Measurements from ENCODE around the gene QPRT. TPM values are rescaled to one million over a fixed set of nuclear protein-coding genes. Genes with fewer than 3 reads are reported as not detected.

The QPRT gene
- total RNA-seq, 2 experiments from 2014 or later: 0.19 to 0.45 TPM

GRCh38 chr16:29668267-29668666 lies 10.7 kb upstream of the QPRT start:
- peaks cover 29% of the 10 kb centered on the region for H3K36me3 ChIP-seq (ENCODE audit: insufficient read depth, low read length)
- TF ChIP-seq, protein P1, sequence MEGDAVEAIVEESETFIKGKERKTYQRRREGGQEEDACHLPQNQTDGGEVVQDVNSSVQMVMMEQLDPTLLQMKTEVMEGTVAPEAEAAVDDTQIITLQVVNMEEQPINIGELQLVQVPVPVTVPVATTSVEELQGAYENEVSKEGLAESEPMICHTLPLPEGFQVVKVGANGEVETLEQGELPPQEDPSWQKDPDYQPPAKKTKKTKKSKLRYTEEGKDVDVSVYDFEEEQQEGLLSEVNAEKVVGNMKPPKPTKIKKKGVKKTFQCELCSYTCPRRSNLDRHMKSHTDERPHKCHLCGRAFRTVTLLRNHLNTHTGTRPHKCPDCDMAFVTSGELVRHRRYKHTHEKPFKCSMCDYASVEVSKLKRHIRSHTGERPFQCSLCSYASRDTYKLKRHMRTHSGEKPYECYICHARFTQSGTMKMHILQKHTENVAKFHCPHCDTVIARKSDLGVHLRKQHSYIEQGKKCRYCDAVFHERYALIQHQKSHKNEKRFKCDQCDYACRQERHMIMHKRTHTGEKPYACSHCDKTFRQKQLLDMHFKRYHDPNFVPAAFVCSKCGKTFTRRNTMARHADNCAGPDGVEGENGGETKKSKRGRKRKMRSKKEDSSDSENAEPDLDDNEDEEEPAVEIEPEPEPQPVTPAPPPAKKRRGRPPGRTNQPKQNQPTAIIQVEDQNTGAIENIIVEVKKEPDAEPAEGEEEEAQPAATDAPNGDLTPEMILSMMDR (IDR thresholded peaks at IDR 0.05): no peak
- no peak for ATAC-seq (ENCODE audit: poor library complexity)
- CTCF ChIA-PET: no interaction called here
- H3K27ac ChIP-seq (ENCODE audit: low read depth in 1 of 2, low read length in 2 of 2): no peak overlapping the region
- H3K27ac Mint-ChIP-seq: peak overlapping the region; percentile 95
- peaks cover 56% of the 10 kb centered on the region for H3K36me3 Mint-ChIP-seq (ENCODE audit: low read depth)
- no peak for DNase-seq
- no peak overlapping the region for H3K4me3 ChIP-seq (ENCODE audit: low read length)
- H3K27me3 ChIP-seq (ENCODE audit: control insufficient read depth in 1 of 2, insufficient read depth in 2 of 2, low read length in 2 of 2): no peaks in the 10 kb centered on the region
- peaks cover 42% of the 10 kb centered on the region for H3K4me1 Mint-ChIP-seq (ENCODE audit: low read depth)
- POLR2A ChIA-PET: no interaction called here
- no peak overlapping the region for H3K4me3 Mint-ChIP-seq
- H3K9me3 Mint-ChIP-seq: no peaks in the 10 kb centered on the region
- intact Hi-C loops (cut with DNase I, micrococcal nuclease): loop anchor here in 1 of 2 experiments (10.0 kb wide), 1 partner anchor 53 kb away; no protein-coding TSS in a partner anchor
- H3K27me3 Mint-ChIP-seq: no peaks in the 10 kb centered on the region
- no peaks in the 10 kb centered on the region for H3K9me3 ChIP-seq (ENCODE audit: control insufficient read depth in 1 of 2, insufficient read depth in 1 of 2, low read length in 2 of 2)
- peaks cover 61% of the 10 kb centered on the region for H3K4me1 ChIP-seq (ENCODE audit: insufficient read depth, low read length)

GRCh38 chr16:29673501-29673900 lies 5.5 kb upstream of the QPRT start:
- Mint-ChIP-seq H3K4me3 (no peak overlapping the region), H3K9me3 (no peaks in the 10 kb centered on the region), H3K27ac (peak overlapping the region; percentile 66), H3K36me3 (ENCODE audit: low read depth) (peaks cover 10% of the 10 kb centered on the region), H3K4me1 (ENCODE audit: low read depth) (peaks cover 9% of the 10 kb centered on the region), H3K27me3 (no peaks in the 10 kb centered on the region)
- Histone ChIP-seq H3K9me3 (ENCODE audit: control insufficient read depth in 1 of 2, insufficient read depth in 1 of 2, low read length in 2 of 2) (no peaks in the 10 kb centered on the region), H3K27me3 (ENCODE audit: control insufficient read depth in 1 of 2, insufficient read depth in 2 of 2, low read length in 2 of 2) (no peaks in the 10 kb centered on the region), H3K27ac (ENCODE audit: low read depth in 1 of 2, low read length in 2 of 2) (peak overlapping the region in 1 of 2 donors; percentile 7), H3K36me3 (ENCODE audit: insufficient read depth, low read length) (peaks cover 7% of the 10 kb centered on the region), H3K4me3 (ENCODE audit: low read length) (no peak overlapping the region), H3K4me1 (ENCODE audit: insufficient read depth, low read length) (peaks cover 14% of the 10 kb centered on the region)
- no peak for DNase-seq
- ChIA-PET POLR2A (interaction anchor here (0.8 kb wide), 1 partner anchor 31 kb away, joined by 4 read pairs; no protein-coding TSS in a partner anchor), CTCF (interaction anchor here (0.7 kb wide), 1 partner anchor 73 kb away, joined by 3 read pairs; the partner anchor contains the start of gene C16orf54)
- TF ChIP-seq, protein P1 (IDR thresholded peaks at IDR 0.05): no peak
- no peak for ATAC-seq (ENCODE audit: poor library complexity)
- intact Hi-C loops (cut with DNase I, micrococcal nuclease): no loop called here

DNA sequence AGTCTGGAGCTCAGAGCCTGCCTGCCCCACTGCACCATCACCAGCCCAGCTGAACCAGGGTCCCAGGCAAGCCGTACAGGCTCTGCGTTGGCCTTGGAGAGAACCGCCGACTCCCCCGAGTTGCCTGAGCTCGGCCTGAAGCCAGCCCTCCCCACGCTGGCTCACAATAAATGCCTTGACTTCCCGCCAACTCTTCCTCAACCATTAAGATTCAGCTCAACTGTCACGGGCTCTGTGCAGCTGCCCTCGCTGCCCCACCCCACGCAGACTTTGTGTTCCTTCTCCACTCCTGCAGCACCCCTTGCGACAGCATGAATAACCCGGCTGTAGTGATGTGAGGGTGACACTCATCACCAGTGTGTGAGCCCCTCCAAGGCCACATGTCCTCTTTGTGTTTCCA lies 4.8 kb upstream of the QPRT start:
- Histone ChIP-seq H3K27me3 (ENCODE audit: control insufficient read depth in 1 of 2, insufficient read depth in 2 of 2, low read length in 2 of 2) (no peaks in the 10 kb centered on the region), H3K4me3 (ENCODE audit: low read length) (no peak overlapping the region), H3K36me3 (ENCODE audit: insufficient read depth, low read length) (peaks cover 4% of the 10 kb centered on the region), H3K9me3 (ENCODE audit: control insufficient read depth in 1 of 2, insufficient read depth in 1 of 2, low read length in 2 of 2) (no peaks in the 10 kb centered on the region), H3K27ac (ENCODE audit: low read depth in 1 of 2, low read length in 2 of 2) (peak overlapping the region in 1 of 2 donors; percentile 7), H3K4me1 (ENCODE audit: insufficient read depth, low read length) (peaks cover 15% of the 10 kb centered on the region)
- TF ChIP-seq, protein P1 (IDR thresholded peaks at IDR 0.05): no peak
- H3K4me1 Mint-ChIP-seq (ENCODE audit: low read depth): peaks cover 12% of the 10 kb centered on the region
- POLR2A ChIA-PET: interaction anchor here (0.8 to 1.3 kb wide), 2 partner anchors 9 to 31 kb away, joined by 3 to 4 read pairs; no protein-coding TSS in a partner anchor
- H3K27ac Mint-ChIP-seq: peak overlapping the region; percentile 74
- no peak overlapping the region for H3K4me3 Mint-ChIP-seq
- no peaks in the 10 kb centered on the region for H3K27me3 Mint-ChIP-seq
- H3K9me3 Mint-ChIP-seq: no peaks in the 10 kb centered on the region
- CTCF ChIA-PET: interaction anchor here (0.7 kb wide), 1 partner anchor 72 kb away, joined by 3 read pairs; the partner anchor contains the start of gene C16orf54
- DNase-seq (peak in 2 of 14 experiments; percentile 35 to 49), ATAC-seq (ENCODE audit: poor library complexity) (no peak)
- intact Hi-C loops (cut with DNase I, micrococcal nuclease): no loop called here
- H3K36me3 Mint-ChIP-seq (ENCODE audit: low read depth): peaks cover 10% of the 10 kb centered on the region

Measured in CD4-positive, alpha-beta T cell (primary cell).